Common myeloid progenitor, CD34-positive (primary cell): ENCODE measurements around the gene ATXN1.

Experiments
- CTCF ChIA-PET: fragments of 350-600 bp; sonication (Branson Sonifier 250); formaldehyde crosslinking; loops from one replicate; lab custom pipeline; 2021; ENCODE audit warnings: antibody characterized with exemption; lab: Charles Lee
- POLR2A ChIA-PET: fragments of 350-600 bp; sonication (Branson Sonifier 250); formaldehyde crosslinking; loops from one replicate; lab custom pipeline; 2021; ENCODE audit warnings: antibody characterized with exemption; lab: Charles Lee
- DNase-seq, 3 donors: peaks; one replicate each; pipeline versions ENCODE4 v3.0.0 to v3.0.0-alpha.2; 2013
- H3K27ac ChIP-seq, 2 experiments: 1 replicate in 1 of 2; 2 replicates in 1 of 2; pipeline ENCODE4 v1.7.0; 2013; ENCODE audit warnings: inconsistent platforms in 2 of 2, low read length in 2 of 2, mild to moderate bottlenecking in 2 of 2, low read depth in 1 of 2, moderate library complexity in 1 of 2; ENCODE audit not compliant: severe bottlenecking in 2 of 2, insufficient read depth in 1 of 2, poor library complexity in 1 of 2
- H3K27me3 ChIP-seq, 5 experiments: replicated peaks in 2 of 5; 1 replicate in 3 of 5; 2 replicates in 2 of 5; pipeline versions ENCODE4 v1.6.1 to v1.7.0; 2013; ENCODE audit warnings: low read length in 4 of 5, mild to moderate bottlenecking in 2 of 5, moderate library complexity in 2 of 5, inconsistent platforms in 1 of 5; ENCODE audit not compliant: insufficient read depth in 5 of 5, control insufficient read depth in 4 of 5
- H3K36me3 ChIP-seq, 4 experiments: 1 replicate in 2 of 4; 2 replicates in 2 of 4; pipeline versions ENCODE4 v1.6.1 to v1.7.0; 2013; ENCODE audit warnings: low read length in 3 of 4, control low read depth in 1 of 4, mild to moderate bottlenecking in 1 of 4; ENCODE audit not compliant: control insufficient read depth in 4 of 4, insufficient read depth in 4 of 4
- H3K4me1 ChIP-seq, 4 experiments: 1 replicate in 3 of 4; 2 replicates in 1 of 4; pipeline versions ENCODE4 v1.6.1 to v1.7.1; 2013; ENCODE audit warnings: low read length in 3 of 4, mild to moderate bottlenecking in 3 of 4, control low read depth in 1 of 4, inconsistent platforms in 1 of 4, moderate library complexity in 1 of 4; ENCODE audit not compliant: control insufficient read depth in 4 of 4, insufficient read depth in 4 of 4; ENCODE audit errors: control extremely low read depth in 1 of 4
- H3K4me3 ChIP-seq, 7 experiments: 1 replicate in 4 of 7; 2 replicates in 3 of 7; pipeline versions ENCODE4 v1.5.1 to v1.7.0; 2013; ENCODE audit warnings: mild to moderate bottlenecking in 7 of 7, low read length in 6 of 7, moderate library complexity in 6 of 7, inconsistent platforms in 2 of 7, low read depth in 2 of 7, control low read depth in 1 of 7; ENCODE audit not compliant: insufficient read depth in 4 of 7, control insufficient read depth in 1 of 7; ENCODE audit errors: extremely low read depth in 1 of 7
- H3K9me3 ChIP-seq, 5 experiments: 1 replicate in 4 of 5; 2 replicates in 1 of 5; pipeline versions ENCODE4 v1.6.1 to v1.7.1; 2013; ENCODE audit warnings: low read length in 4 of 5, mild to moderate bottlenecking in 2 of 5, inconsistent platforms in 1 of 5, low read depth in 1 of 5, moderate library complexity in 1 of 5; ENCODE audit not compliant: control insufficient read depth in 4 of 5, insufficient read depth in 2 of 5; ENCODE audit errors: control extremely low read depth in 1 of 5
- WGBS: methylation state at CpG from one replicate; pipeline ENCODE4 v1.1.5; 2013; ENCODE audit not compliant: insufficient coverage; 5-methylcytosine and 5-hydroxymethylcytosine counted together

Gene ATXN1

GRCh38 chr6:16564436-16564835, 196.8 kb downstream of the ATXN1 start:
- no peaks in the 10 kb centered on the region for H3K4me1 ChIP-seq
- H3K4me3 ChIP-seq = no peak overlapping the region
- H3K36me3 ChIP-seq = peaks cover 0 to 3% (median 0%) of the 10 kb centered on the region in 4 experiments
- no peaks in the 10 kb centered on the region for H3K27me3 ChIP-seq
- DNase-seq = no peak
- CTCF ChIA-PET = interaction anchor here (0.6 kb wide), 1 partner anchor 30 kb away, joined by 3 read pairs; no protein-coding TSS in a partner anchor
- POLR2A ChIA-PET = no interaction called here
- no CpG with 5 or more reads among the region's 2 CpGs for WGBS
- no peaks in the 10 kb centered on the region for H3K9me3 ChIP-seq
- no peak overlapping the region for H3K27ac ChIP-seq

- Histone ChIP-seq H3K27me3 (no peaks in the 10 kb centered on the region), H3K9me3 (no peaks in the 10 kb centered on the region), H3K27ac (no peak overlapping the region), H3K4me1 (no peaks in the 10 kb centered on the region), H3K4me3 (no peak overlapping the region), H3K36me3 (peaks cover 0 to 3% (median 0%) of the 10 kb centered on the region in 4 experiments)
- no peak for DNase-seq
- ChIA-PET POLR2A (interaction anchor here (0.7 kb wide), 1 partner anchor 8 kb away, joined by 7 read pairs; no protein-coding TSS in a partner anchor), CTCF (no interaction called here)
- WGBS = 98% methylated on average over 8 of the region's 10 CpGs
Observed at GRCh38 chr6:16563628-16564240, 197.5 kb downstream of the ATXN1 start.

- no peak for DNase-seq
- H3K4me3 ChIP-seq = no peak overlapping the region
- CTCF ChIA-PET = no interaction called here
Observed at GRCh38 chr6:16562498-16562897, 198.8 kb downstream of the ATXN1 start.

GRCh38 chr6:16559071-16559470, 202.2 kb downstream of the ATXN1 start:
- Histone ChIP-seq H3K27ac (no peak overlapping the region), H3K27me3 (no peaks in the 10 kb centered on the region), H3K36me3 (peaks cover 0 to 3% (median 0%) of the 10 kb centered on the region in 4 experiments), H3K9me3 (no peaks in the 10 kb centered on the region), H3K4me3 (no peak overlapping the region), H3K4me1 (no peaks in the 10 kb centered on the region)
- WGBS = 100% methylated on average over 2 of the region's 4 CpGs
- ChIA-PET CTCF (interaction anchor here (0.6 to 1.6 kb wide), 3 partner anchors 48 to 289 kb away, joined by 3 to 4 read pairs (median 3); no protein-coding TSS in a partner anchor), POLR2A (no interaction called here)
- no peak for DNase-seq

More at GRCh38 chr6:16562498-16562897, 198.8 kb downstream of the ATXN1 start:
- H3K27me3 ChIP-seq = no peaks in the 10 kb centered on the region
- no peak overlapping the region for H3K27ac ChIP-seq
- peaks cover 0 to 3% (median 0%) of the 10 kb centered on the region in 4 experiments for H3K36me3 ChIP-seq
- 100% methylated on average over 2 of the region's 2 CpGs for WGBS
- no peaks in the 10 kb centered on the region for H3K4me1 ChIP-seq
- POLR2A ChIA-PET = interaction anchor here (0.7 kb wide), 1 partner anchor 133 kb away, joined by 5 read pairs; no protein-coding TSS in a partner anchor
- H3K9me3 ChIP-seq = no peaks in the 10 kb centered on the region

- H3K27me3 ChIP-seq = no peaks in the 10 kb centered on the region
- no peak overlapping the region for H3K4me3 ChIP-seq
- H3K27ac ChIP-seq = no peak overlapping the region
- no peaks in the 10 kb centered on the region for H3K9me3 ChIP-seq
- H3K4me1 ChIP-seq = no peaks in the 10 kb centered on the region
- H3K36me3 ChIP-seq = peaks cover 0 to 4% (median under 1%) of the 10 kb centered on the region in 4 experiments
- POLR2A ChIA-PET = no interaction called here
- 96% methylated on average over 3 of the region's 3 CpGs for WGBS
- no peak for DNase-seq
- CTCF ChIA-PET = no interaction called here
Observed at GRCh38 chr6:16555550-16555949, 205.7 kb downstream of the ATXN1 start.

- POLR2A ChIA-PET = no interaction called here
- 100% methylated on average over 2 of the region's 3 CpGs for WGBS
- CTCF ChIA-PET = interaction anchor here (1.1 kb wide), 1 partner anchor 30 kb away, joined by 3 read pairs; no protein-coding TSS in a partner anchor
Observed at GRCh38 chr6:16553531-16553930, 207.7 kb downstream of the ATXN1 start.

GRCh38 chr6:16551466-16551865, 209.8 kb downstream of the ATXN1 start:
- Histone ChIP-seq H3K27ac (no peak overlapping the region), H3K36me3 (peaks cover 0 to 5% (median 2%) of the 10 kb centered on the region in 4 experiments), H3K4me3 (no peak overlapping the region), H3K9me3 (no peaks in the 10 kb centered on the region), H3K4me1 (peaks cover 0 to 5% (median 1%) of the 10 kb centered on the region in 4 experiments), H3K27me3 (no peaks in the 10 kb centered on the region)
- ChIA-PET CTCF (no interaction called here), POLR2A (no interaction called here)
- no peak for DNase-seq
- 95% methylated on average over 6 of the region's 6 CpGs for WGBS

More at GRCh38 chr6:16553531-16553930, 207.7 kb downstream of the ATXN1 start:
- Histone ChIP-seq H3K9me3 (no peaks in the 10 kb centered on the region), H3K4me1 (no peaks in the 10 kb centered on the region), H3K27ac (no peak overlapping the region), H3K36me3 (peaks cover 0 to 4% (median 0%) of the 10 kb centered on the region in 4 experiments), H3K27me3 (no peaks in the 10 kb centered on the region), H3K4me3 (no peak overlapping the region)
- DNase-seq = no peak
